GM12865 (cell line): ENCODE measurements around the gene PLGRKT.
"Not testable (repeated sequence)": the region's sequence is repeated elsewhere in the genome, so short reads cannot be mapped to it uniquely, and the experiment has no call there.

Source experiments
- DNase-seq: peaks from one replicate; pipeline ENCODE4 v3.0.0; 2010; ENCODE audit warnings: low read depth
- H3K4me3 ChIP-seq: 2 replicates; pipeline ENCODE4 v1.5.1; 2011; ENCODE audit warnings: mild to moderate bottlenecking, low read depth, low read length, control low read depth
- CTCF ChIP-seq: IDR thresholded peaks from 2 replicates; pipeline ENCODE4 v1.5.1; 2011; ENCODE audit warnings: low read length, control low read depth, low read depth, inconsistent platforms; ENCODE audit not compliant: insufficient read depth; ENCODE audit errors: missing control alignments

Gene PLGRKT

GRCh38 chr9:5419987-5420386 lies 17.7 kb downstream of the PLGRKT start:
- TF ChIP-seq CTCF = no peak

GRCh38 chr9:5418481-5418880 lies 19.2 kb downstream of the PLGRKT start:
- H3K4me3 ChIP-seq = no peak overlapping the region
- no peak for TF ChIP-seq CTCF
- DNase-seq = no peak

More at GRCh38 chr9:5419987-5420386, 17.7 kb downstream of the PLGRKT start:
- H3K4me3 ChIP-seq = no peak overlapping the region
- DNase-seq = no peak

GRCh38 chr9:5416953-5417352 lies 20.8 kb downstream of the PLGRKT start:
- no peak for DNase-seq
- no peak overlapping the region for H3K4me3 ChIP-seq
- TF ChIP-seq CTCF = no peak

- no peak for DNase-seq
- no peak for TF ChIP-seq CTCF
- no peak overlapping the region for H3K4me3 ChIP-seq
These were observed 29.1 kb downstream of the PLGRKT start for GRCh38 chr9:5408596-5408995.

GRCh38 chr9:5402217-5402616 lies 35.5 kb downstream of the PLGRKT start:
- TF ChIP-seq CTCF = no peak
- H3K4me3 ChIP-seq = no peak overlapping the region
- DNase-seq = no peak

- H3K4me3 ChIP-seq, DNase-seq: not testable (repeated sequence)
These were observed 40.2 kb downstream of the PLGRKT start for GRCh38 chr9:5397547-5397946.

- H3K4me3 ChIP-seq = no peak overlapping the region
- TF ChIP-seq CTCF = no peak
- no peak for DNase-seq
These were observed 42.3 kb downstream of the PLGRKT start for GRCh38 chr9:5395428-5395827.

GRCh38 chr9:5393976-5394375 lies 43.7 kb downstream of the PLGRKT start:
- H3K4me3 ChIP-seq, DNase-seq: not testable (repeated sequence)
